Measurements from ENCODE around the gene P4HTM.

The P4HTM gene

GRCh38 chr3:48984663-48985062, 5.4 kb upstream of the P4HTM start:
- DNase-seq (ENCODE audit: low read depth), result no peak

GRCh38 chr3:48985831-48986376, 4.1 kb upstream of the P4HTM start:
- DNase-seq (ENCODE audit: low read depth), result no peak

GRCh38 chr3:48989126-48989795, 780 bp upstream of the P4HTM start:
- DNase-seq (ENCODE audit: low read depth), result no peak

GRCh38 chr3:48990636-48991469, 812 bp downstream of the P4HTM start:
- DNase-seq (ENCODE audit: low read depth), result no peak

GRCh38 chr3:48991851-48992545, 2.0 kb downstream of the P4HTM start:
- no peak for DNase-seq (ENCODE audit: low read depth)

GRCh38 chr3:48993834-48994233, 3.8 kb downstream of the P4HTM start:
- DNase-seq (ENCODE audit: low read depth), result no peak

- DNase-seq (ENCODE audit: low read depth), result no peak
These were observed 6.6 kb downstream of the P4HTM start for GRCh38 chr3:48996640-48997039.

- DNase-seq (ENCODE audit: low read depth), result no peak
These were observed 7.1 kb downstream of the P4HTM start for GRCh38 chr3:48997102-48997635.

- no peak for DNase-seq (ENCODE audit: low read depth)
These were observed 7.9 kb downstream of the P4HTM start for GRCh38 chr3:48997714-48998637.

- DNase-seq (ENCODE audit: low read depth), result no peak
These were observed 9.2 kb downstream of the P4HTM start for GRCh38 chr3:48999085-48999858.

GRCh38 chr3:49001155-49001554, 11.1 kb downstream of the P4HTM start:
- DNase-seq (ENCODE audit: low read depth), result no peak

- no peak for DNase-seq (ENCODE audit: low read depth)
These were observed 14.6 kb downstream of the P4HTM start for GRCh38 chr3:49004352-49005302.

- no peak for DNase-seq (ENCODE audit: low read depth)
These were observed 15.3 kb downstream of the P4HTM start for GRCh38 chr3:49005303-49005680.

- no peak for DNase-seq (ENCODE audit: low read depth)
These were observed 16.0 kb downstream of the P4HTM start for GRCh38 chr3:49005998-49006397.

- DNase-seq (ENCODE audit: low read depth), result no peak
These were observed 16.5 kb downstream of the P4HTM start for GRCh38 chr3:49006408-49007067.

GRCh38 chr3:49007068-49007770, 17.2 kb downstream of the P4HTM start, which contains the start of gene WDR6:
WDR6 (plus strand) TSS chr3:49007391; CDS start chr3:49007432, 41 bp downstream.
- peak; percentile 95 for DNase-seq (ENCODE audit: low read depth)

GRCh38 chr3:49007771-49008528, 17.9 kb downstream of the P4HTM start:
- no peak for DNase-seq (ENCODE audit: low read depth)

Data from CMK (cell line).